Large intestine (tissue), 3 donors: Measurements from ENCODE around the gene DEAF1. TPM values are rescaled to one million over a fixed set of nuclear protein-coding genes. Genes with fewer than 3 reads are reported as not detected.

ENCODE experiments used
- DNase-seq, 2 donors: peaks; one replicate each; pipeline versions ENCODE4 v3.0.0 to v3.0.0-alpha.2; 2013
- H3K27ac ChIP-seq: one replicate; pipeline ENCODE4 v1.5.1; 2013; ENCODE audit warnings: low read length
- H3K27me3 ChIP-seq: 2 replicates; pipeline ENCODE4 v1.6.1; 2013; ENCODE audit warnings: low read length; ENCODE audit not compliant: control insufficient read depth, insufficient read depth
- H3K36me3 ChIP-seq: 2 replicates; pipeline ENCODE4 v1.6.1; 2013; ENCODE audit warnings: low read length; ENCODE audit not compliant: control insufficient read depth, insufficient read depth
- H3K4me1 ChIP-seq: one replicate; pipeline ENCODE4 v1.6.1; 2013; ENCODE audit warnings: low read length; ENCODE audit not compliant: control insufficient read depth, insufficient read depth
- H3K4me3 ChIP-seq: one replicate; pipeline ENCODE4 v1.5.1; 2013; ENCODE audit warnings: low read length
- H3K9me3 ChIP-seq: one replicate; pipeline ENCODE4 v1.6.1; 2013; ENCODE audit warnings: mild to moderate bottlenecking, low read depth, low read length, moderate library complexity; ENCODE audit not compliant: control insufficient read depth
- WGBS: methylation state at CpG from one replicate; pipeline ENCODE4 v1.1.5; 2013; ENCODE audit warnings: low lambda C conversion rate; ENCODE audit not compliant: insufficient coverage; 5-methylcytosine and 5-hydroxymethylcytosine counted together
- polyA plus RNA-seq: library from polyadenylated mRNA; unstranded; fragments of 120-200 nt; gene quantifications from one replicate; pipeline ENCODE4 v1.2.1, GENCODE V29; 2013

The DEAF1 gene
- polyA plus RNA-seq, 1 donor: 24.1 TPM

DNA sequence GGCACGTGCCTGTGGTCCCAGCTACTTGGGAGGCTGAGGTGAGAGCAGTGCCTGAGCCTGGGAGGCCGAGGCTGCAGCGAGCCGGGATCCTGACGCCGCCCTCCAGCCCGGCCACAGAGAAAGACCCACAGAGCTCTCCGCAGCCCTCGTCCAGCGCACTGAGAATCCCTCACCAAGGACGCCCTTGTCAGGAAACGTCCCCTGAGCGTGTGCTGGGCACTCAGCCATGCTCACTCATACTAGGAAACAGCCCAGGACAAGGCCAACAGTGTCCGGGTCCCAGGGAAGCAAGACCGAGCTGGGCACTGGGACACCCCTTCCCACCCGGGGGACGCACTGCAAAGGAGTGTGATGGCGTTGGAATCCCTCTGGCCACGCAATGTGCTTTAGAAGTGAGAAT, 14.5 kb downstream of the DEAF1 start:
- no peaks in the 10 kb centered on the region for H3K4me1 ChIP-seq

GRCh38 chr11:679271-680207, 15.5 kb downstream of the DEAF1 start:
- H3K4me3 ChIP-seq: no peak overlapping the region
- WGBS: no CpG with 5 or more reads among the region's 36 CpGs
- no peak for DNase-seq
- H3K9me3 ChIP-seq: no peaks in the 10 kb centered on the region
- H3K27ac ChIP-seq: no peak overlapping the region
- no peaks in the 10 kb centered on the region for H3K4me1 ChIP-seq
- peaks cover 54% of the 10 kb centered on the region for H3K36me3 ChIP-seq
- H3K27me3 ChIP-seq: no peaks in the 10 kb centered on the region

More for the DNA sequence above, 14.5 kb downstream of the DEAF1 start:
- no CpG with 5 or more reads among the region's 19 CpGs for WGBS
- H3K4me3 ChIP-seq: no peak overlapping the region
- no peaks in the 10 kb centered on the region for H3K27me3 ChIP-seq
- no peak overlapping the region for H3K27ac ChIP-seq
- H3K36me3 ChIP-seq: peaks cover 54% of the 10 kb centered on the region
- no peak for DNase-seq
- no peaks in the 10 kb centered on the region for H3K9me3 ChIP-seq

- Histone ChIP-seq H3K4me3 (no peak overlapping the region), H3K36me3 (peaks cover 59% of the 10 kb centered on the region), H3K27ac (no peak overlapping the region), H3K4me1 (no peaks in the 10 kb centered on the region), H3K9me3 (no peaks in the 10 kb centered on the region), H3K27me3 (no peaks in the 10 kb centered on the region)
- no CpG with 5 or more reads among the region's 3 CpGs for WGBS
- DNase-seq: no peak
Observed at GRCh38 chr11:678297-678696, 16.7 kb downstream of the DEAF1 start.

DNA sequence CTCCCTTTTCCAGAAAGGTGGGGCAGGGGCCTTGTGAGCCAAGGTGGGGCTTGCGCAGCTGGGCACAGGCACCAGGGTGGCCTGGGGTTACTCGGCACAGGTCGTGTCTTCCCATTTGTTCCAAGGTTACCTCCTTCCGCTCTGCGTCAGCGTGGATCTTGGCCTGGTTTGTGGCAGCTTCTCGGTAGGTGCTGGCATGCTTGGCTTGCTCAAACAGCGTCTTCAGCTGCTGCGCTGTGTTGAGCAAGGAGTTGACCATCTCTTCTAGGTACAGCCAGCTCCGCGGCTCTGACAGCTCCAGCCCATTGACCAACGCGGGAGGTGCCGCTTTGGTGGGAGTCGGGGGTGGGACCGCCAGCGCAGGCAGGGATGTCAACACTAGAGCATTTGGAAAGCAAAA, 20.6 kb downstream of the DEAF1 start:
- no peak for DNase-seq
- peaks cover 41% of the 10 kb centered on the region for H3K36me3 ChIP-seq
- no peaks in the 10 kb centered on the region for H3K27me3 ChIP-seq
- H3K4me1 ChIP-seq: no peaks in the 10 kb centered on the region
- WGBS: no CpG with 5 or more reads among the region's 17 CpGs
- no peak overlapping the region for H3K4me3 ChIP-seq
- no peaks in the 10 kb centered on the region for H3K9me3 ChIP-seq
- no peak overlapping the region for H3K27ac ChIP-seq

GRCh38 chr11:673866-674265, 21.2 kb downstream of the DEAF1 start:
- Histone ChIP-seq H3K36me3 (peaks cover 37% of the 10 kb centered on the region), H3K4me3 (no peak overlapping the region), H3K9me3 (no peaks in the 10 kb centered on the region), H3K27me3 (no peaks in the 10 kb centered on the region), H3K4me1 (no peaks in the 10 kb centered on the region), H3K27ac (no peak overlapping the region)
- no peak for DNase-seq
- WGBS: 100% methylated on average over 2 of the region's 8 CpGs

DNA sequence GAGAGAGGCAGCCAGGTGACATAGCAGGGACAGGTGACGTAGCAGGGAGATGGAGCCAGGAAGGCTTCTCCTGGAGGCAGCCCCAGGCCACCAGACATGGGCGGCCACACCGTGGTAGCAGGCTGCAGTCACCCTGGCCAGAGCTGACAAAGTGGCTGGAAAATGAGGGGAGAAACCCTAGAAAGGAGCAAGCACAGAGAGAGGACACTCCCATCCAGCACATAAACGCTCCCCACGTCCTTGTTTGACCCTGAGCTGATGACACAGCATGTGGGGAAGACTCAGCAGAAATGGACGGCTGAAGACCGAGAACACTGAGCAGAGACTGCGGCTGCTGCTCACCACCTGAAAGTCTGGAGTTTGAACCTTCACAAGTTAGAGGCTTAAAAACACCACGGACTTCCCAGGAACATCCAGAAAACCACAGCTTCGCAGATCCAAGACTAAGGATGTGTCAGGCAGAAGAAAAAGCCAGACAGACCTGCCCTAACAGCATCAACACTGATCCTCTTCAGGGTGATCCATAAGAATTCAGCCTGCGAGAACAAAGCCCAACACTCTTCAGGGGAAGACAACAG, 29.2 kb downstream of the DEAF1 start:
- H3K9me3 ChIP-seq: no peaks in the 10 kb centered on the region
- H3K27me3 ChIP-seq: no peaks in the 10 kb centered on the region
- no peak overlapping the region for H3K4me3 ChIP-seq
- DNase-seq: no peak
- peaks cover 22% of the 10 kb centered on the region for H3K36me3 ChIP-seq
- WGBS: 100% methylated on average over 2 of the region's 11 CpGs
- no peaks in the 10 kb centered on the region for H3K4me1 ChIP-seq
- no peak overlapping the region for H3K27ac ChIP-seq

- Histone ChIP-seq H3K27ac (no peak overlapping the region), H3K27me3 (no peaks in the 10 kb centered on the region), H3K36me3 (peaks cover 25% of the 10 kb centered on the region), H3K4me3 (no peak overlapping the region), H3K9me3 (no peaks in the 10 kb centered on the region), H3K4me1 (no peaks in the 10 kb centered on the region)
- peak in 1 of 2 donors; percentile 11 for DNase-seq
- 100% methylated on average over 2 of the region's 15 CpGs for WGBS
Observed at GRCh38 chr11:665062-665703, 29.8 kb downstream of the DEAF1 start.

GRCh38 chr11:662689-663274, 32.2 kb downstream of the DEAF1 start:
- Histone ChIP-seq H3K36me3 (peaks cover 41% of the 10 kb centered on the region), H3K9me3 (no peaks in the 10 kb centered on the region), H3K4me1 (peaks cover 8% of the 10 kb centered on the region), H3K27me3 (no peaks in the 10 kb centered on the region), H3K4me3 (no peak overlapping the region), H3K27ac (no peak overlapping the region)
- WGBS: no CpG with 5 or more reads among the region's 15 CpGs
- peak; percentile 28 to 35 for DNase-seq

DNA sequence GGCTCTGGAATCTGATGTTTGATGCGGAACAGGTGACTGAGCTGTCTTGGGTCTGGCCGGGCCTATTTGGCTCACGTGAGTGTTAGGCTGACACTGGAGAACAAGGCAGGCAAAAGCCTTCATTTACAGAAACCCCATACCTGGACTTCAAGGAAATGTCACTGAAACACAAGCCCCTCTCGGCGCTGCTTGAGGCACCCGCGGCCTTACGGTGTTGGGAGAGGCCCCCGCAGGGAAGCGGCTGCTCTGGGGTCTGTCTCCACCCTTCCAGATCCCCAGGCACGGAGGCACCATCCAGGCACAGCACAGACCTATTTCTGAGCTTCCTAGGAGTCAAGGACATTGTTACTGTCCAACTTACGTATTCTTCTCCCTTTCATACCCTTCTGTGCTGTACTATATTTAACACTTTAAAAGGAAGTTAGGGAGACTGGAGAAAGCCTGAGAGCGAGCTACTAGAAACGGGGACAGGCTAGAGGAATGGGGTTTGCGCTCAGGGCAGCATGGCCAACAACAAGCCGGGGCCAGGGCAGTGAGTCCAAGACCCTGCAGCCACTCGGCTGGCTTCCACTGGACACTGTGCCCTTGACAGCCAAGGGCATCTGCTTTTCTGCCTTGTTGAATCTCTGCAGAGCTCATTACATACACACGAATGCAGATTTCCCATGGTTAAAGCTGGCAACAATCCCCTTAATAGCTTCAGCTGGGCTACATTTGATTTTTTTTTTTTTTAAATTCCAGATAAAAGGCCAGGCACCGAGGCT, 34.2 kb downstream of the DEAF1 start:
- Histone ChIP-seq H3K4me1 (peaks cover 23% of the 10 kb centered on the region), H3K9me3 (no peaks in the 10 kb centered on the region), H3K27me3 (no peaks in the 10 kb centered on the region), H3K4me3 (no peak overlapping the region), H3K27ac (no peak overlapping the region), H3K36me3 (peaks cover 34% of the 10 kb centered on the region)
- WGBS: 80% methylated on average over 1 of the region's 19 CpGs
- no peak for DNase-seq

GRCh38 chr11:660281-660680, 34.7 kb downstream of the DEAF1 start:
- Histone ChIP-seq H3K4me3 (no peak overlapping the region), H3K27ac (no peak overlapping the region), H3K36me3 (peaks cover 30% of the 10 kb centered on the region), H3K4me1 (peaks cover 27% of the 10 kb centered on the region), H3K9me3 (no peaks in the 10 kb centered on the region), H3K27me3 (no peaks in the 10 kb centered on the region)
- WGBS: no CpG with 5 or more reads among the region's 19 CpGs
- DNase-seq: no peak
